ENCODE results near the gene CCDC27.

DNA sequence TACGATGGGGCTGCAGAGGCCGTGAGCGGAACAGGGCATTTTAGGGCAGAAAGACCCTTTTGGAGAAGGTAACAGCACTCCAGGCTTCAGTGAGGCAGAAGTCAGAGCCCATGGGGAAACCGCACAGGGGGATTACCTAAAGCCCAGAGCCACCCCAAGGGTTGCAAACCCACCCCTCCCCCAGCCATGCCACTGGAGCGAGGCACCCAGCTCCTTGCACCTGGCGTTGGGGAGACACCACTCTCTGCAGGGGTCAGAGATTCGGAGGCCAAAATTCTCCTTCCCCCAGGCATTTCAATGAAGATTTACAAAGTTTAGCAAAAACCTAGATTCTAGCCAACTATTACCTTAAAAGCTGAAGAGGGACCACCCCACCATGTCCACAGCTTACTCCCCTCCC lies 38.4 kb upstream of the CCDC27 start:
- no peak for TF ChIP-seq TCF4 (CRISPR knock-in tag; IDR thresholded peaks at IDR 0.05; ENCODE audit: borderline replicate concordance)
- TF ChIP-seq TOX (CRISPR knock-in tag; IDR thresholded peaks at IDR 0.05; ENCODE audit: borderline replicate concordance), result no peak
- TF ChIP-seq RARB (CRISPR knock-in tag; IDR thresholded peaks at IDR 0.05), result no peak
- no peak for TF ChIP-seq ZC3H10 (CRISPR knock-in tag; IDR thresholded peaks at IDR 0.05)
- TF ChIP-seq, protein P1, sequence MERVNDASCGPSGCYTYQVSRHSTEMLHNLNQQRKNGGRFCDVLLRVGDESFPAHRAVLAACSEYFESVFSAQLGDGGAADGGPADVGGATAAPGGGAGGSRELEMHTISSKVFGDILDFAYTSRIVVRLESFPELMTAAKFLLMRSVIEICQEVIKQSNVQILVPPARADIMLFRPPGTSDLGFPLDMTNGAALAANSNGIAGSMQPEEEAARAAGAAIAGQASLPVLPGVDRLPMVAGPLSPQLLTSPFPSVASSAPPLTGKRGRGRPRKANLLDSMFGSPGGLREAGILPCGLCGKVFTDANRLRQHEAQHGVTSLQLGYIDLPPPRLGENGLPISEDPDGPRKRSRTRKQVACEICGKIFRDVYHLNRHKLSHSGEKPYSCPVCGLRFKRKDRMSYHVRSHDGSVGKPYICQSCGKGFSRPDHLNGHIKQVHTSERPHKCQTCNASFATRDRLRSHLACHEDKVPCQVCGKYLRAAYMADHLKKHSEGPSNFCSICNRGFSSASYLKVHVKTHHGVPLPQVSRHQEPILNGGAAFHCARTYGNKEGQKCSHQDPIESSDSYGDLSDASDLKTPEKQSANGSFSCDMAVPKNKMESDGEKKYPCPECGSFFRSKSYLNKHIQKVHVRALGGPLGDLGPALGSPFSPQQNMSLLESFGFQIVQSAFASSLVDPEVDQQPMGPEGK (CRISPR knock-in tag; IDR thresholded peaks at IDR 0.05; ENCODE audit: borderline replicate concordance), result no peak

Data from SK-N-SH treated with all-trans-retinoic acid at 6 μM for 48 hours (cell line).